BJ (cell line): Measurements from ENCODE around the gene OSTF1. TPM values are rescaled to one million over a fixed set of nuclear protein-coding genes. Genes with fewer than 3 reads are reported as not detected.

Experiments used
- CTCF ChIA-PET: fragments of 350-600 bp; formaldehyde crosslinking; extraction: SDS; loops from one replicate; lab custom pipeline; 2021; ENCODE audit warnings: antibody characterized with exemption, inconsistent platforms; lab: Yijun Ruan, JAX
- POLR2A ChIA-PET: fragments of 300-600 bp; sonication (Branson Sonifier 250); formaldehyde crosslinking; extraction: SDS; loops from one replicate; lab custom pipeline; 2021; ENCODE audit warnings: antibody characterized with exemption; lab: Charles Lee
- DNase-seq: peaks from one replicate; pipeline ENCODE4 v3.0.0-alpha.2; 2011; ENCODE audit warnings: low read depth
- H3K27me3 ChIP-seq: 2 replicates; pipeline ENCODE4 v1.6.0; 2011; ENCODE audit warnings: low read length; ENCODE audit not compliant: control insufficient read depth, insufficient read depth
- H3K36me3 ChIP-seq: 2 replicates; pipeline ENCODE4 v1.5.1; 2011; ENCODE audit warnings: low read length; ENCODE audit not compliant: control insufficient read depth, insufficient read depth
- H3K4me3 ChIP-seq: 2 replicates; pipeline ENCODE4 v1.5.1; 2011; ENCODE audit warnings: low read depth, mild to moderate bottlenecking, control low read depth, low read length
- CTCF ChIP-seq: IDR thresholded peaks from 2 replicates; pipeline ENCODE4 v1.5.1; 2011; ENCODE audit warnings: low read depth, mild to moderate bottlenecking, control low read depth, inconsistent platforms, low read length, moderate library complexity; ENCODE audit not compliant: insufficient read depth
- polyA plus RNA-seq: library from polyadenylated mRNA; depleted of rRNA; stranded (reverse); fragments of >200 nt; gene quantifications from 2 replicates; pipeline ENCODE4 v1.2.3, GENCODE V29; 2011

The OSTF1 gene
- polyA plus RNA-seq, 1 experiment = 15.5 TPM

GRCh38 chr9:75112789-75113188 is 24.5 kb downstream of the OSTF1 start:
- no peak for DNase-seq
- POLR2A ChIA-PET = no interaction called here
- no peak for TF ChIP-seq CTCF
- H3K36me3 ChIP-seq = no peaks in the 10 kb centered on the region
- CTCF ChIA-PET = no interaction called here
- H3K27me3 ChIP-seq = no peaks in the 10 kb centered on the region
- H3K4me3 ChIP-seq = no peak overlapping the region

DNA sequence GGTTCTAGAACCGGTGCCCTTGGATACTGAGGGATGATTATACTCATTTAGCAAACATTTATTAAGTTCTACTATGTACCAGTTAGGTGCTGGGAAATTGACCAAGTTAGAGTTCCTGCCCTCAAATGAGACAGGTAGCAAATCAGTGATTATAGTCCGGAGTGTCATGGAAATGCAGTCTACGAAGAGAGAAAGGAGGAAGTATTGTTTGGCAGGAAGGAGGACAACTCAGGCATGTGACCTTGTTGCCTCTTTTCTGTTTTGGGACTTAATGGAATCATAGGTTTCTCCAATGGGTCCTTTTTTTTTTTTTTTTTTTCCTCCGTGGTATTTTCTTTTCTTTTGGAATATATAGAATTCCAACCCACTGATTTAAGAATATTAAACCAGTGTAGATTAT is 28.0 kb downstream of the OSTF1 start:
- peaks cover 2% of the 10 kb centered on the region for H3K36me3 ChIP-seq
- no peaks in the 10 kb centered on the region for H3K27me3 ChIP-seq
- ChIA-PET POLR2A (no interaction called here), CTCF (no interaction called here)
- H3K4me3 ChIP-seq = no peak overlapping the region
- TF ChIP-seq CTCF = no peak
- DNase-seq = no peak

DNA sequence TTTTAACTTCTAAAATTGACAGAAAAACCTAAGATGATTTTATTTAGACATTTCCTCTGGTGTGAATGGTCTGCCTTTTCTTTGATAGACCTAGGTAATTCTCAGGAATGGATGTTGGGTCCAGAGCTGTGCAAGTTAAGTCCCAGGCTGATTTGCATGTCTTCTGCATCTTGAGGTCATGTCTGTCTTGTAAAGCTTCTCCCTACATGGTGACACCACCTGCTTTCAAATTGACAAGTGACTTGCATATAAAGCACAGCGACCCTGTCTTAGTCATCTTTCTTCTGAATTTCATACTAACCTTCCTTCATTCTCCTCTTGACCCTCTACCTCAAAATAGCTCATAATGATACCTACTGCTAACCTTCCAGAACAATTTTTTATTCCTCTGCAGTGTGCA is 29.2 kb downstream of the OSTF1 start:
- ChIA-PET POLR2A (no interaction called here), CTCF (no interaction called here)
- TF ChIP-seq CTCF = no peak
- H3K36me3 ChIP-seq = peaks cover 2% of the 10 kb centered on the region
- DNase-seq = no peak
- no peak overlapping the region for H3K4me3 ChIP-seq
- H3K27me3 ChIP-seq = no peaks in the 10 kb centered on the region

DNA sequence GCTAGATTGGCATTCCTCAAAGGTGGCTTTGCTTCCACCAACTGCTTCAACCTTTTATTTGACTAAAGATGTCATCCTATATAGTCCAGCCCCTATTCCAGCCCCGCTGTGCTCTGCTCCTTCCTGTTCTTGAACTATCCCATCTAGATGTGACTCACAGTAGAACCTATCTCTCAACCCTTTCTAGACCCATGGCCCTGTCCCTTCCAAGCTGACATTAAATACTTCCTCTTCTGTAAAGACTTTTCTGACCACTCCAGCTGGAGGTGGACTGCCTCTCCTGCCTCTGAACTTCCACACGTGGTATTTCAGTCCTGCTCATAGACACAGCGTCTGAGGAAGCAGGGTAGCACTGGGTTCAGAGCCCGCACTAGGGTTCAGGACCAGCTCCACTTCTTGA is 32.4 kb downstream of the OSTF1 start:
- Histone ChIP-seq H3K27me3 (no peaks in the 10 kb centered on the region), H3K4me3 (no peak overlapping the region), H3K36me3 (peaks cover 2% of the 10 kb centered on the region)
- ChIA-PET CTCF (no interaction called here), POLR2A (no interaction called here)
- TF ChIP-seq CTCF = no peak
- DNase-seq = no peak

GRCh38 chr9:75121914-75122558 is 33.7 kb downstream of the OSTF1 start:
- H3K4me3 ChIP-seq = no peak overlapping the region
- TF ChIP-seq CTCF = no peak
- no peak for DNase-seq
- peaks cover 2% of the 10 kb centered on the region for H3K36me3 ChIP-seq
- POLR2A ChIA-PET = no interaction called here
- H3K27me3 ChIP-seq = no peaks in the 10 kb centered on the region
- CTCF ChIA-PET = interaction anchor here (1.3 kb wide), 1 partner anchor 25 kb away, joined by 3 read pairs; no protein-coding TSS in a partner anchor
